ENCODE data around the gene TRAF2. TPM values are rescaled to one million over a fixed set of nuclear protein-coding genes. Genes with fewer than 3 reads are reported as not detected.
A peak's percentile ranks its signal among the peaks of the same experiment; 100 is the strongest.

TRAF2 gene
- total RNA-seq, 8 experiments from 2014 or later = 6.8 to 18.4 (median 10.0) TPM

DNA sequence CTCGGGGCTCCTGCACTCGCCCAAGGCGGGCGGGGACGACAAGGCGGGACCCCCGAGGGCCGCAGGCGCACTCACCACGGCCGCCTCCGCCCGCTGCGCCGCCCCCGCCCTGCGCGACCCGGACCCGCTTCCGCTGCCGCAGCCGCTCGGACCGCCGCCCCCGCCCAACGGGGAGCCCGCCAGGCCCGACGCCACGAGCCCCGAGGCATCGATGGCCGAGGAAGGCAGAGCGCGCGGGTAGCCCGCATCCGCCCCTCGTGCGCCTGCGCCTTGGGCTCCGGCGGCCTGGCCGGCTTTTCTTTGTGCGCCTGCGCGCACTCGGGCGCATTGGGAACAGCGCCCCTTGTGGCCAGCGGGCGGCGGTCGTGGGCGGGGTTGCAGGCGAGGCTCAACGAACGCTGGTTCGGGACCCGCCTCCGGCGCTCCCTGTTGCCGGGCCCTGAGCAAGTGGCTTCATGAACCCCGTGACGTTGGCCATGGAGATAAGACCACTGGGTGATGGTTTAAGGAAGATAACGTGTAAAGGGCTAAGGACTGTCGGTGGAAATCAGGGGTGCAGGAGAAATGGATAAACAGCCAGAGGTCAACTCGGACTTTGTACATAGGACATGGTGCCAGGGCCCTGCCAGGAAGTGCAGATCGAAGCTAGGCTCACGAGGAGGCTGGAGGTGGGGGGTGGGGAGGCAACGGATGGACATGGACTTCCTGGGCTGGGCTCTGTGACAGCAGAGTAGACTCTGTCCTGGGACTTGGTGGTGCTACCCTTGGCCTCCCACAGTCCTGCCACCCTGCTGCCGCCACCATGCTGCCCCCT lies 58.4 kb downstream of the TRAF2 start, which contains the start of the genes C8G and FBXW5:
C8G (plus strand) TSS at position 725 of the 814 bp plus-strand sequence; CDS start at position 803, 78 bp downstream.
FBXW5 (minus strand) TSS at position 220 of the 814 bp plus-strand sequence. CDS start 655 bp downstream, outside the sequence.
- Histone ChIP-seq H3K27ac (peak within 1 kb of the TSS; percentile 73 to 92), H3K4me1 (replicated peaks in 1 of 2) (peaks cover 8 to 23% of the 10 kb centered on the region in 2 donors), H3K4me3 (peak within 1 kb of the TSS; percentile 62 to 90 (median 81))
- in situ Hi-C loops (cut with MboI; ENCODE audit: low pct_unique_long_range_greater_than_20kb in 2 of 9, low sequenced_read_pairs in 9 of 9, unreplicated experiment in 9 of 9) = no loop called here
- peak; percentile 54 to 85 (median 76) for ATAC-seq (replicated peaks in 6 of 8)
- WGBS, 10 experiments = 0 to 100% (median 30%) methylated on average over 1 to 8 of the region's 74 CpGs; no CpG with 5 or more reads in 5 of the 10 experiments

- in situ Hi-C loops (cut with MboI; ENCODE audit: low pct_unique_long_range_greater_than_20kb in 2 of 9, low sequenced_read_pairs in 9 of 9, unreplicated experiment in 9 of 9) = no loop called here
- Histone ChIP-seq H3K27ac (no peak overlapping the region), H3K4me3 (no peak overlapping the region), H3K4me1 (replicated peaks in 1 of 2) (peaks cover 11 to 28% of the 10 kb centered on the region in 2 donors)
- WGBS, 10 experiments = 80% methylated on average over 6 of the region's 30 CpGs; no CpG with 5 or more reads in 9 of the 10 experiments
- ATAC-seq (replicated peaks in 6 of 8) = no peak
Observed at GRCh38 chr9:136945333-136946227, 59.3 kb downstream of the TRAF2 start.

GRCh38 chr9:136946228-136947027 lies 60.1 kb downstream of the TRAF2 start:
- ATAC-seq (replicated peaks in 6 of 8) = no peak
- Histone ChIP-seq H3K27ac (no peak overlapping the region), H3K4me3 (no peak overlapping the region), H3K4me1 (replicated peaks in 1 of 2) (peaks cover 13 to 31% of the 10 kb centered on the region in 2 donors)
- in situ Hi-C loops (cut with MboI; ENCODE audit: low pct_unique_long_range_greater_than_20kb in 2 of 9, low sequenced_read_pairs in 9 of 9, unreplicated experiment in 9 of 9) = no loop called here
- WGBS, 10 experiments = 40 to 76% (median 59%) methylated on average over 2 to 5 of the region's 27 CpGs; no CpG with 5 or more reads in 7 of the 10 experiments

- Histone ChIP-seq H3K4me3 (no peak overlapping the region), H3K4me1 (replicated peaks in 1 of 2) (peaks cover 21 to 38% of the 10 kb centered on the region in 2 donors), H3K27ac (no peak overlapping the region)
- no peak for ATAC-seq (replicated peaks in 6 of 8)
- 40 to 100% (median 70%) methylated on average over 1 to 2 of the region's 26 CpGs; no CpG with 5 or more reads in 7 of the 10 experiments for WGBS, 10 experiments
- in situ Hi-C loops (cut with MboI; ENCODE audit: low pct_unique_long_range_greater_than_20kb in 2 of 9, low sequenced_read_pairs in 9 of 9, unreplicated experiment in 9 of 9) = no loop called here
Observed at GRCh38 chr9:136947028-136947891, 60.9 kb downstream of the TRAF2 start.

GRCh38 chr9:136947955-136948510 lies 61.7 kb downstream of the TRAF2 start:
- in situ Hi-C loops (cut with MboI; ENCODE audit: low pct_unique_long_range_greater_than_20kb in 2 of 9, low sequenced_read_pairs in 9 of 9, unreplicated experiment in 9 of 9) = no loop called here
- no peak overlapping the region for H3K4me3 ChIP-seq
- 7 to 100% (median 80%) methylated on average over 1 to 3 of the region's 15 CpGs; no CpG with 5 or more reads in 3 of the 10 experiments for WGBS, 10 experiments
- H3K4me1 ChIP-seq (replicated peaks in 1 of 2) = peaks cover 26 to 41% of the 10 kb centered on the region in 2 donors
- no peak overlapping the region for H3K27ac ChIP-seq
- peak in 2 of 8 experiments; percentile 12 to 15 for ATAC-seq (replicated peaks in 6 of 8)

GRCh38 chr9:136949239-136949816 lies 63.0 kb downstream of the TRAF2 start:
- peaks cover 23 to 34% of the 10 kb centered on the region in 2 donors for H3K4me1 ChIP-seq (replicated peaks in 1 of 2)
- in situ Hi-C loops (cut with MboI; ENCODE audit: low pct_unique_long_range_greater_than_20kb in 2 of 9, low sequenced_read_pairs in 9 of 9, unreplicated experiment in 9 of 9) = no loop called here
- H3K4me3 ChIP-seq = peak overlapping the region; percentile 42 to 66 (median 61)
- H3K27ac ChIP-seq = peak overlapping the region; percentile 91
- WGBS, 10 experiments = no CpG with 5 or more reads among the region's 22 CpGs
- peak in 3 of 8 experiments; percentile 2 to 24 (median 9) for ATAC-seq (replicated peaks in 6 of 8)

- in situ Hi-C loops (cut with MboI; ENCODE audit: low pct_unique_long_range_greater_than_20kb in 2 of 9, low sequenced_read_pairs in 9 of 9, unreplicated experiment in 9 of 9) = no loop called here
- peak; percentile 63 to 90 (median 84) for ATAC-seq (replicated peaks in 6 of 8)
- WGBS, 10 experiments = 22% methylated on average over 3 of the region's 63 CpGs; no CpG with 5 or more reads in 9 of the 10 experiments
- Histone ChIP-seq H3K4me3 (peak overlapping the region; percentile 42 to 66 (median 61)), H3K27ac (peak overlapping the region; percentile 91), H3K4me1 (replicated peaks in 1 of 2) (peaks cover 23 to 32% of the 10 kb centered on the region in 2 donors)
Observed at GRCh38 chr9:136949817-136950655, 63.7 kb downstream of the TRAF2 start.

DNA sequence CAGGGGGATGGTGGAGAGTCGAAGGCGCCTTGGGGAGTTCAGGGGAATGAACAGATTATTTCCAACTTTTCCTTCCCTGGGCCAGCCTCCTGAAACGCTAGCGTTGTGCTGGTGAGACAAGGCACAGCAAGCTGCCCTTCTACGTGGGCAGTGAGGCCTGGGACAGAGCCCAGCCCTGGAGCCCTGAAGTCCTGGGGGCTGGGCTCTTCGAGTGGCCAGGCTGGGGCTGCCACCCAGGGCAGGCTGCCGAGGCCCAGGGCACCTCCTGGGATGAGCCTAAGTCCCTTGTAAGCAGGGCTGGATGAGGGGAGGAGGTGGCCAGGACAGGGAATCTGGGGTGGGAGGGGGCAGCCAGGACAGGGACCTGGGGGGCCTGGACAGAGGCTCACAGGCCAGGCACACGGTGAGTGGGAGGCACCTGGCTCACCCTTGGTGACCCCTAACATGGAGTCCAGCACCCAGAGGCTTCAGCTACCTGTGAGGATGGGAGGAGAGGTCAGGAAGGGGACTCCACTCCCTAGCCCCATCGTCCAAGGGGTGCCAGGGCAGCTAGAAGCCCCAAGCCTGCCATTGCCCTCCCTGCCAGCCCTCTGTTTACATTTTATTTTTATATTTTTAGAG lies 64.5 kb downstream of the TRAF2 start:
- peak overlapping the region; percentile 91 for H3K27ac ChIP-seq
- 40 to 75% methylated on average over 1 of the region's 9 CpGs; no CpG with 5 or more reads in 8 of the 10 experiments for WGBS, 10 experiments
- in situ Hi-C loops (cut with MboI; ENCODE audit: low pct_unique_long_range_greater_than_20kb in 2 of 9, low sequenced_read_pairs in 9 of 9, unreplicated experiment in 9 of 9) = no loop called here
- ATAC-seq (replicated peaks in 6 of 8) = peak in 1 of 8 experiments; percentile 0
- peaks cover 23 to 32% of the 10 kb centered on the region in 2 donors for H3K4me1 ChIP-seq (replicated peaks in 1 of 2)
- peak overlapping the region; percentile 42 to 66 (median 61) for H3K4me3 ChIP-seq

DNA sequence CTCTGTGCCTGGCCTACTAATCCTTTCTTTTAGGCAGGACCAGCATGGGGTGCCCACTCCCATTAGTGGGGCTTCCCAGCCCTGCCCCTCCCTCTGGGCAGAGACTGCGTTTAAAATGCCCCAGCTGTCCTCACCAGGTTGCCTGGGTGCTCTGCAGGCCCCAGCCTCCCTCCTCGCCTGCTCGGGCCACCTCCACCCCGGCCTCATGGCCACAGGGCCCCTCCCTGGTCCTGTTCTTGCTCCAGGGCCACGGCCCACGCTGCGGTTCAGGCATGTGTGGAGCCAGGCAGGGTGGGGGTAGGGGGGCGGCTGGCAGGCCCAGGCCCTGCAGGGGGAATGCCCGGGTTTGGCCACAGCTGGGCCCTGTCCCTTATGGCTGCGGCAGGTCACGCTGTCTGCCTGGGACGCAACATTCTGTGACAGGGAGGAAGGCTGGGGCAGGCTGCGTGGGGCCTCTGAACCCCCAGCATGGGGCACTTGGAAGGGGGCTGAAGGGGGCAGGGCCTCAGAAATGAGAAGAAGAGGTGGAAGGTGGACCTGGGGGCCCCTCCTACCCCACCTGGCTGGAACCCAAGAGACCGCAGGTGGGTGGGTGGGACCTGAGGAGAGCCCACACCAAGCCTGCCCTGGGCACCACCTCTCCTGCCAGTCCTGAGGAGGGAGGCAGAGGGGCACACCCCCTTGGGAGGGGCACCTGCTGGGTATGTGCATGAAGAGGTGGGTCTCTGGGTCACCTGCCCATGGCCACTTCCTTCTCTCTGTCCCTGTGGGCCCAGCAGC lies 65.4 kb downstream of the TRAF2 start, which contains the start of gene LCN12:
LCN12 (plus strand) TSS at position 733 of the 780 bp plus-strand sequence. CDS start 55 bp downstream, outside the sequence.
- H3K27ac ChIP-seq = no peak within 1 kb of the TSS
- peaks cover 23 to 32% of the 10 kb centered on the region in 2 donors for H3K4me1 ChIP-seq (replicated peaks in 1 of 2)
- in situ Hi-C loops (cut with MboI; ENCODE audit: low pct_unique_long_range_greater_than_20kb in 2 of 9, low sequenced_read_pairs in 9 of 9, unreplicated experiment in 9 of 9) = no loop called here

More for the DNA sequence above, 65.4 kb downstream of the TRAF2 start, which contains the start of gene LCN12:
- WGBS, 10 experiments = 100% methylated on average over 1 of the region's 14 CpGs; no CpG with 5 or more reads in 9 of the 10 experiments
- ATAC-seq (replicated peaks in 6 of 8) = no peak
- no peak within 1 kb of the TSS for H3K4me3 ChIP-seq
